GM13976 (cell line): ENCODE data around the gene SVIP.

ENCODE experiments used
- DNase-seq: peaks from one replicate; pipeline ENCODE4 v3.0.0; 2012; ENCODE audit warnings: low spot score
- CTCF ChIP-seq: IDR thresholded peaks from 2 replicates; pipeline ENCODE4 v1.5.1; 2012; ENCODE audit warnings: borderline replicate concordance, mild to moderate bottlenecking; ENCODE audit not compliant: insufficient read depth; ENCODE audit errors: extremely low read depth, missing control alignments, control extremely low read depth
- in situ Hi-C: fragments of 300-500 bp; cut with MboI; formaldehyde crosslinking; loops from one replicate; pipeline ENCODE4 v1.12.0; 2022; ENCODE audit warnings: low sequenced_read_pairs, mixed read lengths, inconsistent platforms; ENCODE audit not compliant: unreplicated experiment

SVIP gene, protein sequence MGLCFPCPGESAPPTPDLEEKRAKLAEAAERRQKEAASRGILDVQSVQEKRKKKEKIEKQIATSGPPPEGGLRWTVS

DNA sequence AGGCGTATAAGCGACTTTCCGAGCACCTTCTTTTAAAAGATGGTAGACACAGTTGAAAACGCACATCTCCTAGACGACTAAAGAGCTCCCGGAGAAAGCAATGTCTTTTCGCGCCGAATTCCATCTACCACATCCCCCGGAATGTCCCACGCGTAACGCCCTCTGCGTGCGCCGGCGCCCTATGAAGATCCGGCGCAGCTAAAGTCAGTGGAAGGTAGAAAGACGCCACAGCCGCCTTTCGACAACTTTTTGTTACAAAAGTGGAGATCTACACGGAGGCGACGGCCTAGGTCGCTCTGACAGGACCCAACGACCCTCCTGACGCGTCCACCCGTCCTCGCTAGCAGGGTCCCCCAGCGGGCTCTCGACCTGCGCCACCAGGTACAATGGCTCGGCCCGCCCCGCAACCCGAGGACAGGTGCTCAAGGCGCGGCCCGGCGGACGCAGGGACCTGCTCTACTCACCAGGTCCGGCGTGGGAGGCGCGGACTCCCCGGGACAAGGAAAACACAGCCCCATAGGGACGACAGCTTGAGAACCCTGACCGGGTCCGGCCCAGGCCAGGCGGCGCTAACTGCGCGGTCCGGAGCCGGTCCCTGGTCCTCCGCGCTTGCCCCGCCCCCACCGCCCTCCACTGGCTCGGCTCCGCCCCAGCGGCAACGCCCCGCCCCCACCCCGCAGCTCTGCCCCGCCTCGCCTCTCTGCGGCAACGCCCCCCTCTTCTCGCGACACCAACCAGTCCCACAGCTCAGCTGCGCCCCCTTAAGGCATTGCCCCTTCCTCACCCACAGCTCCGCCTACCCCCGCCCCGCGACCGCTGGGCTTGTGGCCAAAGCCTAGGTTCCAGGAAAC, at the start of gene SVIP:
Gene SVIP (minus strand): TSS at position 571 of the 851 bp plus-strand sequence. CDS start 53 bp downstream, at position 518.
- in situ Hi-C loops: loop anchor here (10.0 kb wide), 1 partner anchor 495 kb away; the partner anchor contains the start of gene SLC17A6
- DNase-seq: peak; percentile 93
- peak; percentile 89 for TF ChIP-seq CTCF

DNA sequence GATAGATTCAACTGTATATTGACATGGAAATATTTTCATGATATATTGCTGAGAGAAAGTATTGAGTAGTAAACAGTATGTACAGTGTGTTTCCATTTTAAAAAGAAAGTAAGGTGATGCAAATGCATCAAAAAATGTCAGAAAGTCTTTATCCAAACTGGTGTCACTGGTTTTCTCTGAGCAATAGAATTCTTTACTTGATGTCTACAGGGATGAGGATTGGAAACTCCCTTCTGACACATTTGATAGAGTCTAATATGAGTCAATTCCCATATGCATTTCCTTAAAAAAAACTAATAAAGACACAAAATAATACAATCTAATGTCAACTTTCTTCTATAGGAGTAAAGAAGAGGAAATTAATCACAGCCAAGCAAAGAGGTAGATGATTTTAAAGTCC, 49.0 kb upstream of the SVIP start:
- no peak for DNase-seq
- TF ChIP-seq CTCF: no peak
- in situ Hi-C loops: no loop called here

- DNase-seq: no peak
- in situ Hi-C loops: no loop called here
- TF ChIP-seq CTCF: no peak
These were observed 48.4 kb upstream of the SVIP start for GRCh38 chr11:22878039-22878438.

- peak; percentile 46 for TF ChIP-seq CTCF
- in situ Hi-C loops: no loop called here
- DNase-seq: peak; percentile 59
These were observed 46.4 kb upstream of the SVIP start for GRCh38 chr11:22875869-22876473.

GRCh38 chr11:22869325-22869724, 39.7 kb upstream of the SVIP start:
- DNase-seq: no peak
- no peak for TF ChIP-seq CTCF
- in situ Hi-C loops: no loop called here

DNA sequence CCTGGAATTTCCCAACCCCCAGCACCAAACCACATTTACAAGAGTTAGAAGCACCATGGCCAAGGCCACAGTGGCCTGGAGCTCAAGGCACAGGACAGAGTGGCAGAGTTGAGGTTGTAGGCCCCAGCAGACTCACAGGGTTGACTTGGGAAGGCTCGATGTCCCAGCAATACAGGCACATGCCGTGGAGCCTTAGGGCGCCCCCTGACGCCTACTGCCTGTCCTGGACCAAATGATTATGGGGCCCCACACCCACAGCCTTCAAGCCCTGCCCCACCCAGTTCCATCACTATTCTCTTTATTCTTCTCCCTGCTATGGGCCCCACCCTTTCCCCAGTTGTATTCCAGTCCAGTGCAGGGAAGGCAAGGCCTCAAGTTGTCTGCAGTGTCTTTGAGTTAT, 30.6 kb upstream of the SVIP start, which contains the start of gene CCDC179:
Gene CCDC179 (minus strand): TSS at position 234 of the 400 bp plus-strand sequence. CDS start 53 bp downstream, at position 181.
- no peak for TF ChIP-seq CTCF
- in situ Hi-C loops: no loop called here
- no peak for DNase-seq
